Duodenal mucosa (tissue), 2 donors: ENCODE results near the gene HAUS6.

Source experiments
- H3K27ac ChIP-seq: one replicate; pipeline ENCODE4 v1.7.0; 2013; ENCODE audit warnings: low read depth, low read length
- H3K27me3 ChIP-seq, 2 donors: one replicate each; pipeline ENCODE4 v1.7.0; 2013; ENCODE audit warnings: low read length in 2 of 2, control low read depth in 1 of 2; ENCODE audit not compliant: insufficient read depth in 2 of 2, control insufficient read depth in 1 of 2
- H3K36me3 ChIP-seq, 2 donors: one replicate each; pipeline ENCODE4 v1.7.0; 2013; ENCODE audit warnings: low read length in 2 of 2, control low read depth in 1 of 2; ENCODE audit not compliant: insufficient read depth in 2 of 2, control insufficient read depth in 1 of 2
- H3K4me1 ChIP-seq, 2 donors: one replicate each; pipeline ENCODE4 v1.7.0; 2013; ENCODE audit warnings: low read length in 2 of 2, control low read depth in 1 of 2; ENCODE audit not compliant: insufficient read depth in 2 of 2, control insufficient read depth in 1 of 2
- H3K4me3 ChIP-seq, 2 donors: one replicate each; pipeline ENCODE4 v1.7.0; 2013; ENCODE audit warnings: low read length in 2 of 2, low read depth in 1 of 2
- H3K9ac ChIP-seq, 2 donors: one replicate each; pipeline ENCODE4 v1.7.0; 2013; ENCODE audit warnings: low read length in 2 of 2, low read depth in 1 of 2
- H3K9me3 ChIP-seq, 2 donors: one replicate each; pipeline ENCODE4 v1.7.0; 2013; ENCODE audit warnings: low read length in 2 of 2, control low read depth in 1 of 2; ENCODE audit not compliant: control insufficient read depth in 1 of 2

HAUS6 gene

GRCh38 chr9:19136129-19136528, 33.4 kb upstream of the HAUS6 start:
- Histone ChIP-seq H3K27ac (no peak overlapping the region), H3K9ac (no peak overlapping the region), H3K4me3 (no peak overlapping the region), H3K27me3 (no peaks in the 10 kb centered on the region), H3K36me3 (no peaks in the 10 kb centered on the region), H3K9me3 (no peaks in the 10 kb centered on the region), H3K4me1 (no peaks in the 10 kb centered on the region)

GRCh38 chr9:19133549-19134345, 31.0 kb upstream of the HAUS6 start:
- H3K4me3 ChIP-seq, result no peak overlapping the region
- H3K27me3 ChIP-seq, result no peaks in the 10 kb centered on the region
- no peaks in the 10 kb centered on the region for H3K36me3 ChIP-seq
- peaks cover 8% of the 10 kb centered on the region in 2 donors for H3K4me1 ChIP-seq
- H3K9ac ChIP-seq, result no peak overlapping the region
- H3K9me3 ChIP-seq, result no peaks in the 10 kb centered on the region
- H3K27ac ChIP-seq, result no peak overlapping the region

GRCh38 chr9:19130436-19130835, 27.7 kb upstream of the HAUS6 start:
- Histone ChIP-seq H3K36me3 (no peaks in the 10 kb centered on the region), H3K9ac (no peak overlapping the region), H3K27me3 (no peaks in the 10 kb centered on the region), H3K4me3 (no peak overlapping the region), H3K4me1 (peaks cover 8 to 9% of the 10 kb centered on the region in 2 donors), H3K9me3 (no peaks in the 10 kb centered on the region), H3K27ac (no peak overlapping the region)

GRCh38 chr9:19127871-19128500, 25.3 kb upstream of the HAUS6 start:
- peaks cover 12 to 25% of the 10 kb centered on the region in 2 donors for H3K4me1 ChIP-seq
- peak overlapping the region; percentile 93 for H3K27ac ChIP-seq
- H3K9me3 ChIP-seq, result no peaks in the 10 kb centered on the region
- H3K9ac ChIP-seq, result peak overlapping the region; percentile 88 to 98
- H3K36me3 ChIP-seq, result peaks cover 8 to 20% of the 10 kb centered on the region in 2 donors
- H3K4me3 ChIP-seq, result peak overlapping the region; percentile 86 to 95
- no peaks in the 10 kb centered on the region for H3K27me3 ChIP-seq

DNA sequence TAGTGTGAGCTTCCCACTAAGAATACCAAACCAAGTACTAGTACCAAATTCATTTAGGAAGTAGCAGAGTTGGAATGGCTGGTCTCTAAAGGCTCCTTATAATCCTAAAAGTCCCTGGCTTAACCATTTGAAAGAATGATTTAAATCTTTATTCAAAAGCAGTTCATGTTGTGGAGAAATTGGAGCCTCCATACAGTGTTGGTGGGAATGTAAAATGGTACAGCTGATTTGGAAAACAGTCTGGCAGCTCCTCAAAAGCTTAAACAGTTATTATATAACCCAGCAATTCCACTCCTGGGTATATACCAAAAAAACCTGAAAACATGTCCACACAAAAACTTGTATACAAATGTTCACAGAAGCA, 21.7 kb upstream of the HAUS6 start:
- H3K36me3 ChIP-seq, result peaks cover 28 to 47% of the 10 kb centered on the region in 2 donors
- H3K9ac ChIP-seq, result peak overlapping the region; percentile 27 to 48
- H3K9me3 ChIP-seq, result no peaks in the 10 kb centered on the region
- H3K4me1 ChIP-seq, result peaks cover 6 to 30% of the 10 kb centered on the region in 2 donors
- no peaks in the 10 kb centered on the region for H3K27me3 ChIP-seq
- peak overlapping the region; percentile 53 to 60 for H3K4me3 ChIP-seq
- no peak overlapping the region for H3K27ac ChIP-seq

GRCh38 chr9:19122490-19123042, 19.9 kb upstream of the HAUS6 start:
- Histone ChIP-seq H3K27ac (no peak overlapping the region), H3K36me3 (peaks cover 38 to 65% of the 10 kb centered on the region in 2 donors), H3K4me3 (no peak overlapping the region), H3K9me3 (no peaks in the 10 kb centered on the region), H3K4me1 (peaks cover 11 to 25% of the 10 kb centered on the region in 2 donors), H3K9ac (no peak overlapping the region), H3K27me3 (no peaks in the 10 kb centered on the region)

GRCh38 chr9:19120877-19121276, 18.2 kb upstream of the HAUS6 start:
- Histone ChIP-seq H3K4me1 (peaks cover 11 to 25% of the 10 kb centered on the region in 2 donors), H3K4me3 (no peak overlapping the region), H3K27me3 (no peaks in the 10 kb centered on the region), H3K36me3 (peaks cover 48 to 82% of the 10 kb centered on the region in 2 donors), H3K9me3 (no peaks in the 10 kb centered on the region), H3K27ac (no peak overlapping the region), H3K9ac (no peak overlapping the region)

- Histone ChIP-seq H3K27me3 (no peaks in the 10 kb centered on the region), H3K4me3 (no peak overlapping the region), H3K36me3 (peaks cover 53 to 86% of the 10 kb centered on the region in 2 donors), H3K27ac (no peak overlapping the region), H3K4me1 (peaks cover 11 to 19% of the 10 kb centered on the region in 2 donors), H3K9ac (no peak overlapping the region), H3K9me3 (no peaks in the 10 kb centered on the region)
Measured at GRCh38 chr9:19119801-19120440, 17.2 kb upstream of the HAUS6 start.

GRCh38 chr9:19119246-19119645, 16.5 kb upstream of the HAUS6 start:
- Histone ChIP-seq H3K9me3 (no peaks in the 10 kb centered on the region), H3K27me3 (no peaks in the 10 kb centered on the region), H3K4me3 (no peak overlapping the region), H3K9ac (no peak overlapping the region), H3K4me1 (peaks cover 11 to 15% of the 10 kb centered on the region in 2 donors), H3K27ac (no peak overlapping the region), H3K36me3 (peaks cover 55 to 86% of the 10 kb centered on the region in 2 donors)
